Endodermal cell (in vitro differentiated cells): ENCODE data around the gene USP47. TPM values are rescaled to one million over a fixed set of nuclear protein-coding genes. Genes with fewer than 3 reads are reported as not detected.

Experiments
- DNase-seq: peaks from one replicate; pipeline ENCODE4 v3.0.0-alpha.2; 2017
- H3K27ac ChIP-seq: 2 replicates; pipeline ENCODE4 v1.5.1; 2013; ENCODE audit warnings: mild to moderate bottlenecking, low read depth, low read length, moderate library complexity
- H3K27me3 ChIP-seq: 2 replicates; pipeline ENCODE4 v1.6.1; 2013; ENCODE audit warnings: mild to moderate bottlenecking, low read length, moderate library complexity; ENCODE audit not compliant: insufficient read depth, control insufficient read depth, poor library complexity, severe bottlenecking
- H3K36me3 ChIP-seq: 2 replicates; pipeline ENCODE4 v1.7.0; 2013; ENCODE audit warnings: mild to moderate bottlenecking, low read length, moderate library complexity; ENCODE audit not compliant: control insufficient read depth, insufficient read depth
- H3K4me1 ChIP-seq: one replicate; pipeline ENCODE4 v1.7.0; 2013; ENCODE audit warnings: low read length; ENCODE audit not compliant: control insufficient read depth, insufficient read depth
- H3K4me3 ChIP-seq: 2 replicates; pipeline ENCODE4 v1.5.1; 2013; ENCODE audit warnings: mild to moderate bottlenecking, low read length, moderate library complexity
- H3K9ac ChIP-seq: 2 replicates; pipeline ENCODE4 v1.6.1; 2013; ENCODE audit warnings: mild to moderate bottlenecking, low read length, moderate library complexity; ENCODE audit not compliant: poor library complexity, severe bottlenecking; ENCODE audit errors: extremely low read depth
- H3K9me3 ChIP-seq: 2 replicates; pipeline ENCODE4 v1.6.1; 2013; ENCODE audit warnings: mild to moderate bottlenecking, low read length, moderate library complexity; ENCODE audit not compliant: control insufficient read depth
- H3K27ac Mint-ChIP-seq: 2 replicates; pipeline ENCODE4 v1.8.0; 2020; ENCODE audit warnings: mixed read lengths
- H3K27me3 Mint-ChIP-seq: 2 replicates; pipeline ENCODE4 v1.8.0; 2021; ENCODE audit warnings: mild to moderate bottlenecking, mixed read lengths; ENCODE audit not compliant: insufficient read depth
- H3K36me3 Mint-ChIP-seq: 2 replicates; pipeline ENCODE4 v1.8.0; 2020; ENCODE audit warnings: low read depth, mixed read lengths
- H3K4me1 Mint-ChIP-seq: 2 replicates; pipeline ENCODE4 v1.8.0; 2020; ENCODE audit warnings: mixed read lengths
- H3K4me3 Mint-ChIP-seq: 2 replicates; pipeline ENCODE4 v1.8.0; 2020; ENCODE audit warnings: mild to moderate bottlenecking, moderate library complexity, mixed read lengths
- H3K9me3 Mint-ChIP-seq: 2 replicates; pipeline ENCODE4 v1.8.0; 2020; ENCODE audit warnings: mild to moderate bottlenecking, mixed read lengths
- CTCF ChIP-seq: fragments of 200-600 bp; sonication (generic); conservative IDR thresholded peaks from 2 replicates; pipeline ENCODE4 v1.5.0; 2021; ENCODE audit warnings: antibody characterized with exemption, mild to moderate bottlenecking
- WGBS, 2 experiments: methylation state at CpG; one replicate each; pipeline versions ENCODE4 v1.1.5 to v1.1.7; 2013; ENCODE audit warnings: missing lambda C conversion rate in 2 of 2, mixed read lengths in 1 of 2; ENCODE audit not compliant: insufficient coverage in 1 of 2, insufficient read length in 1 of 2; 5-methylcytosine and 5-hydroxymethylcytosine counted together
- total RNA-seq, 2 donors: library from RNA; stranded (reverse); fragmentation: NEBNext Ultra II Directional in 1 of 2; extraction: Animal tissue kit (Norgen Biotek cat#: 25700) in 1 of 2; gene quantifications; 2 replicates in 1 of 2; 3 replicates in 1 of 2; pipeline ENCODE4 v1.2.1, GENCODE V29; 2021

Gene USP47
- total RNA-seq, 2 donors from 2014 or later, result 26.3 to 26.9 TPM

DNA sequence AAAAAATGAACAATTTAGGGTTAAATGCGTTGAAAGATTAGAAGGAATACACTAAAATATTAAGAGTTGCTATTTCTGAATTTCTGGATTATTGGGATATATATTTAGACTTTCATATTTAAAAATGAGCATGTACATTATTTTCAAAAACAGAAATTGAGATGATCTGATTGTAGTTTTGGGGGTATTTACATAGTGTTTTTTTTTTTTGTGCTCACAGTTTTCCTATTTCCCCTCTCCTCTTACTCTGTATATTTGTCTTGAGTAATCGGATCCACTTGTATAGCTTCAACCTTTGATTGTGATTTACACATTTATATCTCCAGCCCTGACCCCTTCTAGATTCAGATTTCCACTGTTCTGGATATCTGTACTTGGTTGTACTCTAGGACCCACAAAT, 5.3 kb downstream of the USP47 start:
- no peaks in the 10 kb centered on the region for H3K27me3 Mint-ChIP-seq
- Histone ChIP-seq H3K27ac (no peak overlapping the region), H3K27me3 (no peaks in the 10 kb centered on the region), H3K9me3 (no peaks in the 10 kb centered on the region), H3K9ac (no peak overlapping the region), H3K36me3 (peaks cover 4% of the 10 kb centered on the region), H3K4me1 (peaks cover 3% of the 10 kb centered on the region), H3K4me3 (no peak overlapping the region)
- WGBS, 2 experiments, result 88 to 89% methylated on average over 1 to 2 of the region's 2 CpGs
- DNase-seq, result no peak
- H3K27ac Mint-ChIP-seq, result no peak overlapping the region
- peaks cover 19% of the 10 kb centered on the region for H3K4me1 Mint-ChIP-seq
- no peak overlapping the region for H3K4me3 Mint-ChIP-seq
- no peaks in the 10 kb centered on the region for H3K9me3 Mint-ChIP-seq
- no peaks in the 10 kb centered on the region for H3K36me3 Mint-ChIP-seq
- no peak for TF ChIP-seq CTCF

GRCh38 chr11:11848891-11849746, 7.3 kb downstream of the USP47 start:
- H3K27ac ChIP-seq, result no peak overlapping the region
- no peaks in the 10 kb centered on the region for H3K9me3 Mint-ChIP-seq
- no peaks in the 10 kb centered on the region for H3K36me3 Mint-ChIP-seq
- no peak overlapping the region for H3K9ac ChIP-seq
- TF ChIP-seq CTCF, result peak; percentile 81
- WGBS, 2 experiments, result 80 to 81% methylated on average over 5 to 7 of the region's 7 CpGs
- peaks cover 3% of the 10 kb centered on the region for H3K4me1 ChIP-seq
- peaks cover 19% of the 10 kb centered on the region for H3K4me1 Mint-ChIP-seq
- H3K4me3 ChIP-seq, result no peak overlapping the region
- no peak overlapping the region for H3K4me3 Mint-ChIP-seq
- no peaks in the 10 kb centered on the region for H3K27me3 Mint-ChIP-seq
- no peaks in the 10 kb centered on the region for H3K27me3 ChIP-seq
- H3K9me3 ChIP-seq, result no peaks in the 10 kb centered on the region
- peaks cover 4% of the 10 kb centered on the region for H3K36me3 ChIP-seq
- H3K27ac Mint-ChIP-seq, result no peak overlapping the region
- peak; percentile 80 for DNase-seq

- Histone ChIP-seq H3K4me1 (no peaks in the 10 kb centered on the region), H3K9me3 (no peaks in the 10 kb centered on the region), H3K27ac (no peak overlapping the region), H3K4me3 (no peak overlapping the region), H3K9ac (no peak overlapping the region), H3K36me3 (peaks cover 4% of the 10 kb centered on the region), H3K27me3 (no peaks in the 10 kb centered on the region)
- Mint-ChIP-seq H3K4me3 (no peak overlapping the region), H3K4me1 (peaks cover 10% of the 10 kb centered on the region), H3K27ac (no peak overlapping the region), H3K9me3 (no peaks in the 10 kb centered on the region), H3K36me3 (peaks cover 3% of the 10 kb centered on the region), H3K27me3 (no peaks in the 10 kb centered on the region)
- no peak for DNase-seq
- TF ChIP-seq CTCF, result no peak
- WGBS, 2 experiments, result 92 to 94% methylated on average over 3 of the region's 3 CpGs
These were observed 8.9 kb downstream of the USP47 start for GRCh38 chr11:11850668-11851067.
